ENCODE data around the gene SLC13A3.

SLC13A3 gene

GRCh38 chr20:46631874-46632446, 19.3 kb downstream of the SLC13A3 start:
- no peak for DNase-seq

GRCh38 chr20:46631212-46631869, 19.9 kb downstream of the SLC13A3 start:
- DNase-seq, result no peak

GRCh38 chr20:46630306-46630705, 21.0 kb downstream of the SLC13A3 start:
- no peak for DNase-seq

- DNase-seq, result no peak
Measured at GRCh38 chr20:46629341-46629740, 21.9 kb downstream of the SLC13A3 start.

GRCh38 chr20:46627234-46627633, 24.0 kb downstream of the SLC13A3 start:
- no peak for DNase-seq

- no peak for DNase-seq
Measured at GRCh38 chr20:46626758-46627157, 24.5 kb downstream of the SLC13A3 start.

GRCh38 chr20:46625875-46626373, 25.3 kb downstream of the SLC13A3 start:
- no peak for DNase-seq

GRCh38 chr20:46624946-46625345, 26.3 kb downstream of the SLC13A3 start:
- DNase-seq, result no peak

GRCh38 chr20:46622165-46622564, 29.1 kb downstream of the SLC13A3 start:
- DNase-seq, result no peak

GRCh38 chr20:46621492-46621891, 29.8 kb downstream of the SLC13A3 start:
- no peak for DNase-seq

- DNase-seq, result no peak
Measured at GRCh38 chr20:46619445-46619844, 31.8 kb downstream of the SLC13A3 start.

GRCh38 chr20:46618316-46619100, 32.8 kb downstream of the SLC13A3 start:
- DNase-seq, result no peak

GRCh38 chr20:46614503-46614902, 36.8 kb downstream of the SLC13A3 start:
- DNase-seq, result no peak

- DNase-seq, result no peak
Measured at GRCh38 chr20:46610145-46610544, 41.1 kb downstream of the SLC13A3 start.

GRCh38 chr20:46609043-46609442, 42.2 kb downstream of the SLC13A3 start:
- no peak for DNase-seq

GRCh38 chr20:46607849-46608497, 43.3 kb downstream of the SLC13A3 start:
- no peak for DNase-seq

- DNase-seq, result no peak
Measured at GRCh38 chr20:46607191-46607848, 43.9 kb downstream of the SLC13A3 start.

- DNase-seq, result no peak
Measured at GRCh38 chr20:46606817-46607190, 44.5 kb downstream of the SLC13A3 start.

- no peak for DNase-seq
Measured at GRCh38 chr20:46605978-46606816, 45.1 kb downstream of the SLC13A3 start.

- no peak for DNase-seq
Measured at GRCh38 chr20:46605181-46605580, 46.1 kb downstream of the SLC13A3 start.

GRCh38 chr20:46604551-46605133, 46.6 kb downstream of the SLC13A3 start:
- no peak for DNase-seq

GRCh38 chr20:46602429-46602828, 48.8 kb downstream of the SLC13A3 start:
- no peak for DNase-seq
